HG03095 (cell line): ENCODE data around the gene DSCAM.
"Not testable (repeated sequence)": the region's sequence is repeated elsewhere in the genome, so short reads cannot be mapped to it uniquely, and the experiment has no call there.

Experiments
- ATAC-seq: cut with Tn5 transposase; IDR thresholded peaks from one replicate; pipeline ENCODE4 v1.9.1; 2021; ENCODE audit warnings: moderate library complexity; ENCODE audit not compliant: unreplicated experiment

The DSCAM gene

GRCh38 chr21:40846587-40847411 is at the start of gene DSCAM:
TSS of gene DSCAM (minus strand) at chr21:40847158. CDS start at chr21:40846661, 497 bp downstream.
- ATAC-seq = no peak

GRCh38 chr21:40895697-40896096 is 48.7 kb upstream of the DSCAM start:
- ATAC-seq = not testable (repeated sequence)

- no peak for ATAC-seq
Measured at GRCh38 chr21:40886931-40887330, 40.0 kb upstream of the DSCAM start.

- no peak for ATAC-seq
Measured at GRCh38 chr21:40886006-40886405, 39.0 kb upstream of the DSCAM start.

- ATAC-seq = no peak
Measured at GRCh38 chr21:40882192-40882915, 35.4 kb upstream of the DSCAM start.

- no peak for ATAC-seq
Measured at GRCh38 chr21:40881767-40882166, 34.8 kb upstream of the DSCAM start.

- ATAC-seq = no peak
Measured at GRCh38 chr21:40871099-40871498, 24.1 kb upstream of the DSCAM start.

- no peak for ATAC-seq
Measured at GRCh38 chr21:40863839-40864238, 16.9 kb upstream of the DSCAM start.

GRCh38 chr21:40858517-40858916 is 11.6 kb upstream of the DSCAM start:
- ATAC-seq = no peak

GRCh38 chr21:40853956-40854688 is 7.2 kb upstream of the DSCAM start:
- no peak for ATAC-seq

- no peak for ATAC-seq
Measured at GRCh38 chr21:40852563-40852962, 5.6 kb upstream of the DSCAM start.

- ATAC-seq = no peak
Measured at GRCh38 chr21:40851749-40852148, 4.8 kb upstream of the DSCAM start.

- ATAC-seq = no peak
Measured at GRCh38 chr21:40850071-40850470, 3.1 kb upstream of the DSCAM start.

GRCh38 chr21:40847951-40848350 is 993 bp upstream of the DSCAM start:
- no peak for ATAC-seq

- ATAC-seq = no peak
Measured at GRCh38 chr21:40846103-40846502, 855 bp downstream of the DSCAM start.

GRCh38 chr21:40845441-40845995 is 1.4 kb downstream of the DSCAM start:
- ATAC-seq = no peak

GRCh38 chr21:40844935-40845334 is 2.0 kb downstream of the DSCAM start:
- no peak for ATAC-seq

GRCh38 chr21:40842197-40842552 is 4.8 kb downstream of the DSCAM start:
- no peak for ATAC-seq

GRCh38 chr21:40841524-40842196 is 5.3 kb downstream of the DSCAM start:
- ATAC-seq = no peak

- no peak for ATAC-seq
Measured at GRCh38 chr21:40840401-40841125, 6.4 kb downstream of the DSCAM start.
